ENCODE results near the gene ANKRD63. TPM values are rescaled to one million over a fixed set of nuclear protein-coding genes. Genes with fewer than 3 reads are reported as not detected.

Gene ANKRD63
- total and polyA plus RNA-seq, 4 donors = not detected

- no peak for TF ChIP-seq JUND (IDR thresholded peaks at IDR 0.05)
- TF ChIP-seq GABPA (IDR thresholded peaks at IDR 0.05 in 1 of 2, conservative IDR thresholded peaks at IDR 0.05 in 1 of 2) = no peak
- no peak for TF ChIP-seq RAD21 (IDR thresholded peaks at IDR 0.05)
- TF ChIP-seq FOXA1 (IDR thresholded peaks at IDR 0.05) = no peak
- TF ChIP-seq EGR1 (IDR thresholded peaks at IDR 0.05; ENCODE audit: low read depth in 2 of 2) = no peak
- TF ChIP-seq RXRA (IDR thresholded peaks at IDR 0.05) = no peak
- no peak for TF ChIP-seq CTCF (IDR thresholded peaks at IDR 0.05; ENCODE audit: low read depth, low read length, missing input control)
- no peak for TF ChIP-seq SP1 (IDR thresholded peaks at IDR 0.05)
- no peak overlapping the region for H3K9ac ChIP-seq (ENCODE audit: low read depth in 1 of 2, low read length in 2 of 2)
- WGBS = 52% methylated on average over 16 of the region's 16 CpGs
- H3K36me3 ChIP-seq (ENCODE audit: control insufficient read depth in 4 of 4, insufficient read depth in 3 of 4, low read depth in 1 of 4, low read length in 3 of 4) = no peaks in the 10 kb centered on the region
- peaks cover 0 to 8% (median 2%) of the 10 kb centered on the region in 4 donors for H3K27me3 ChIP-seq (ENCODE audit: control insufficient read depth in 4 of 4, insufficient read depth in 4 of 4, low read length in 3 of 4)
- H3K4me3 ChIP-seq (ENCODE audit: low read depth in 1 of 3, low read length in 3 of 3) = no peak overlapping the region
- H3K27ac ChIP-seq (ENCODE audit: low read depth in 1 of 2, low read length in 2 of 2) = no peak overlapping the region
- no peaks in the 10 kb centered on the region for H3K9me3 ChIP-seq (ENCODE audit: control insufficient read depth in 4 of 4, low read length in 3 of 4)
- no peak for DNase-seq (ENCODE audit: low spot score)
- H3K4me1 ChIP-seq (ENCODE audit: control insufficient read depth in 4 of 4, insufficient read depth in 4 of 4, low read length in 3 of 4) = peaks cover 2 to 16% (median 11%) of the 10 kb centered on the region in 4 donors
These were observed 5.4 kb downstream of the ANKRD63 start for GRCh38 chr15:40277471-40277870.

- Histone ChIP-seq H3K27ac (ENCODE audit: low read depth in 1 of 2, low read length in 2 of 2) (no peak overlapping the region), H3K9ac (ENCODE audit: low read depth in 1 of 2, low read length in 2 of 2) (no peak overlapping the region), H3K4me1 (ENCODE audit: control insufficient read depth in 4 of 4, insufficient read depth in 4 of 4, low read length in 3 of 4) (peaks cover 3 to 15% (median 10%) of the 10 kb centered on the region in 4 donors), H3K27me3 (ENCODE audit: control insufficient read depth in 4 of 4, insufficient read depth in 4 of 4, low read length in 3 of 4) (peaks cover 0 to 8% (median 2%) of the 10 kb centered on the region in 4 donors), H3K9me3 (ENCODE audit: control insufficient read depth in 4 of 4, low read length in 3 of 4) (no peaks in the 10 kb centered on the region), H3K4me3 (ENCODE audit: low read depth in 1 of 3, low read length in 3 of 3) (no peak overlapping the region), H3K36me3 (ENCODE audit: control insufficient read depth in 4 of 4, insufficient read depth in 3 of 4, low read depth in 1 of 4, low read length in 3 of 4) (no peaks in the 10 kb centered on the region)
- WGBS = 69% methylated on average over 4 of the region's 4 CpGs
- no peak for DNase-seq (ENCODE audit: low spot score)
- no peak for TF ChIP-seq CTCF (IDR thresholded peaks at IDR 0.05; ENCODE audit: low read depth, low read length, missing input control)
- no peak for TF ChIP-seq ATF3 (IDR thresholded peaks at IDR 0.05)
- no peak for TF ChIP-seq REST (IDR thresholded peaks at IDR 0.05)
- TF ChIP-seq RXRA (IDR thresholded peaks at IDR 0.05) = no peak
- no peak for TF ChIP-seq FOXA1 (IDR thresholded peaks at IDR 0.05)
- no peak for TF ChIP-seq MAX (IDR thresholded peaks at IDR 0.05)
- TF ChIP-seq HNF4G (IDR thresholded peaks at IDR 0.05) = no peak
- no peak for TF ChIP-seq TAF1 (conservative IDR thresholded peaks at IDR 0.05)
- TF ChIP-seq SP1 (IDR thresholded peaks at IDR 0.05) = no peak
- TF ChIP-seq HNF4A (conservative IDR thresholded peaks at IDR 0.05) = no peak
- no peak for TF ChIP-seq RAD21 (IDR thresholded peaks at IDR 0.05)
- TF ChIP-seq GABPA (IDR thresholded peaks at IDR 0.05 in 1 of 2, conservative IDR thresholded peaks at IDR 0.05 in 1 of 2) = no peak
- TF ChIP-seq YY1 (IDR thresholded peaks at IDR 0.05) = no peak
- no peak for TF ChIP-seq NR2F2 (IDR thresholded peaks at IDR 0.05)
- TF ChIP-seq EGR1 (IDR thresholded peaks at IDR 0.05; ENCODE audit: low read depth in 2 of 2) = no peak
- TF ChIP-seq ZBTB33 (IDR thresholded peaks at IDR 0.05) = no peak
- no peak for TF ChIP-seq JUND (IDR thresholded peaks at IDR 0.05)
These were observed 5.9 kb downstream of the ANKRD63 start for GRCh38 chr15:40276927-40277326.
